Nephron (organoid): ENCODE measurements around the gene MYBPC3.

Experiments used
- H3K27ac Mint-ChIP-seq, 3 experiments: 2 replicates each; pipeline ENCODE4 v1.8.0; 2020; ENCODE audit warnings: mixed read lengths in 3 of 3, mild to moderate bottlenecking in 2 of 3, moderate library complexity in 1 of 3
- H3K27me3 Mint-ChIP-seq: 2 replicates; pipeline ENCODE4 v1.8.0; 2021; ENCODE audit warnings: low read depth, mild to moderate bottlenecking, moderate library complexity, mixed read lengths
- H3K36me3 Mint-ChIP-seq: 2 replicates; pipeline ENCODE4 v1.8.0; 2020; ENCODE audit warnings: low read depth, mixed read lengths
- H3K4me1 Mint-ChIP-seq: 2 replicates; pipeline ENCODE4 v1.8.0; 2020; ENCODE audit warnings: mixed read lengths
- H3K4me3 Mint-ChIP-seq, 3 experiments: 2 replicates each; pipeline ENCODE4 v1.8.0; 2020; ENCODE audit warnings: mild to moderate bottlenecking in 3 of 3, mixed read lengths in 3 of 3, moderate library complexity in 2 of 3
- H3K9me3 Mint-ChIP-seq: 2 replicates; pipeline ENCODE4 v1.8.0; 2020; ENCODE audit warnings: mixed read lengths
- TF ChIP-seq, protein P1 (sequence below), 3 experiments: fragments of 200-600 bp; sonication (generic); IDR thresholded peaks; one replicate each; pipeline ENCODE4 v1.5.0; 2021; ENCODE audit warnings: antibody characterized with exemption in 3 of 3; ENCODE audit not compliant: unreplicated experiment in 3 of 3

Gene MYBPC3

DNA sequence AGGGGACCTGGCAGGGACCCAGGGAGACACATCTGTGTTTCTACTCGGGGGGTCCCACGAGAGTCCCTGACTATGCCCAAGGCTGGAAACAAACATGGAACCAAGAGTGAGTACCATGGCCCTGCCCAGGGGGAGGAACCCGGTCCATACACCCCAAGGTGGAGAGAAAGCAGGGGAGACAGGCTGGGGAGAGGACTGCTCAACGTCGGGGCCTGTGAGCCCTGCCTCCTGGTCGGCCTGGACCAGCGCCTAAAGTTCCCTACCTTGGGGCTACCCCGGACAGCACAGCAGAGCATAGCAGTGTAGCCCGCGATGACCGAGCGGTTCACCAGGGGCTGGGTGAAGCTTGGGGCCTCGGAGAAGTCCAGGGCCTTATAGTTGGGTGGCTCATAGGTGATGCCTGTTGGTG lies 20.2 kb downstream of the MYBPC3 start:
- H3K4me1 Mint-ChIP-seq = no peaks in the 10 kb centered on the region
- peaks cover 15% of the 10 kb centered on the region for H3K36me3 Mint-ChIP-seq
- no peaks in the 10 kb centered on the region for H3K9me3 Mint-ChIP-seq
- no peak overlapping the region for H3K4me3 Mint-ChIP-seq
- TF ChIP-seq, protein P1, sequence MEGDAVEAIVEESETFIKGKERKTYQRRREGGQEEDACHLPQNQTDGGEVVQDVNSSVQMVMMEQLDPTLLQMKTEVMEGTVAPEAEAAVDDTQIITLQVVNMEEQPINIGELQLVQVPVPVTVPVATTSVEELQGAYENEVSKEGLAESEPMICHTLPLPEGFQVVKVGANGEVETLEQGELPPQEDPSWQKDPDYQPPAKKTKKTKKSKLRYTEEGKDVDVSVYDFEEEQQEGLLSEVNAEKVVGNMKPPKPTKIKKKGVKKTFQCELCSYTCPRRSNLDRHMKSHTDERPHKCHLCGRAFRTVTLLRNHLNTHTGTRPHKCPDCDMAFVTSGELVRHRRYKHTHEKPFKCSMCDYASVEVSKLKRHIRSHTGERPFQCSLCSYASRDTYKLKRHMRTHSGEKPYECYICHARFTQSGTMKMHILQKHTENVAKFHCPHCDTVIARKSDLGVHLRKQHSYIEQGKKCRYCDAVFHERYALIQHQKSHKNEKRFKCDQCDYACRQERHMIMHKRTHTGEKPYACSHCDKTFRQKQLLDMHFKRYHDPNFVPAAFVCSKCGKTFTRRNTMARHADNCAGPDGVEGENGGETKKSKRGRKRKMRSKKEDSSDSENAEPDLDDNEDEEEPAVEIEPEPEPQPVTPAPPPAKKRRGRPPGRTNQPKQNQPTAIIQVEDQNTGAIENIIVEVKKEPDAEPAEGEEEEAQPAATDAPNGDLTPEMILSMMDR (IDR thresholded peaks at IDR 0.05; ENCODE audit: unreplicated experiment in 3 of 3) = no peak
- peak overlapping the region in 1 of 3 experiments; percentile 52 for H3K27ac Mint-ChIP-seq
- H3K27me3 Mint-ChIP-seq = no peaks in the 10 kb centered on the region

DNA sequence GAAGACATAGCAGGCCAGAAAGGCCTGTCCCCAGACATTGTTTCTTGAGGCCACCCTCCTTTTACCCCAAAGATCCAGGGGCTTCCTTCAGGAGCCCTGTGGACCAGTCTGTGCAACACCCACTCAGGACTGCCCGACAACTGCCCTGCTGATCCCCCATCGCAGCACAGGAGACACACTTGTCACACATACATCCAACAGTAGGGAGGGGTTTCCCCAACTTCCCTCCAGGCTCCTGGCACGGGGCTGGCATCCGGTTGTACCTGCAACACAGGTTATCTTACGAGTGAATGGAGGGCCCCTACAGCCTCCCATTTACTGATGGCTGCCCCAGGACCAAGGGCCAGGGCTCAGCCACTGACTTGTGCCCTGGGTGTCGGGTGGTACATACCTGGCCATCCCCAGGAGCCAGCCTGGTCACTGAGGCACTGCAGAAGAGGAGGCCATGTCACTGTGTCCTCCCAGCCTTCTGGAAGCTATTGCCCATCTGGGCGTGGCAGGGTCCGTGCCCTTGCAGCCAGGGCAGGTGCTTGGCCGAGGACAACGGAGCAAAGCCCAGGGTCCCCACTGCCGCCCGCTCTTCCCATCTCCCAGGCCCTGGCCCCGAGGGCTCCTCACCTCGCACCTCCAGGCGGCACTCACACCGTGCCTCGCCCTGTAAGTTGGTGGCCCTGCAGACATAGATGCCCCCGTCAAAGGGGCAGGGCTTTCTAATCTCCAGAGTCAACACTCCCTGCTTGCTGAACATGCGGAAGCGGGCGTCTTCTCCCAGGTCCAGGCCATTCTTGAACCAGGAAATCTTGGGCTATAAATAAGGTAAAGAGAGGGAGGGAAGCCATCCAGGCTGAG lies 20.8 kb downstream of the MYBPC3 start:
- peak overlapping the region in 1 of 3 experiments; percentile 52 for H3K27ac Mint-ChIP-seq
- peaks cover 17% of the 10 kb centered on the region for H3K36me3 Mint-ChIP-seq
- no peaks in the 10 kb centered on the region for H3K9me3 Mint-ChIP-seq
- H3K27me3 Mint-ChIP-seq = no peaks in the 10 kb centered on the region
- H3K4me3 Mint-ChIP-seq = no peak overlapping the region
- TF ChIP-seq, protein P1 (IDR thresholded peaks at IDR 0.05; ENCODE audit: unreplicated experiment in 3 of 3) = no peak
- no peaks in the 10 kb centered on the region for H3K4me1 Mint-ChIP-seq

DNA sequence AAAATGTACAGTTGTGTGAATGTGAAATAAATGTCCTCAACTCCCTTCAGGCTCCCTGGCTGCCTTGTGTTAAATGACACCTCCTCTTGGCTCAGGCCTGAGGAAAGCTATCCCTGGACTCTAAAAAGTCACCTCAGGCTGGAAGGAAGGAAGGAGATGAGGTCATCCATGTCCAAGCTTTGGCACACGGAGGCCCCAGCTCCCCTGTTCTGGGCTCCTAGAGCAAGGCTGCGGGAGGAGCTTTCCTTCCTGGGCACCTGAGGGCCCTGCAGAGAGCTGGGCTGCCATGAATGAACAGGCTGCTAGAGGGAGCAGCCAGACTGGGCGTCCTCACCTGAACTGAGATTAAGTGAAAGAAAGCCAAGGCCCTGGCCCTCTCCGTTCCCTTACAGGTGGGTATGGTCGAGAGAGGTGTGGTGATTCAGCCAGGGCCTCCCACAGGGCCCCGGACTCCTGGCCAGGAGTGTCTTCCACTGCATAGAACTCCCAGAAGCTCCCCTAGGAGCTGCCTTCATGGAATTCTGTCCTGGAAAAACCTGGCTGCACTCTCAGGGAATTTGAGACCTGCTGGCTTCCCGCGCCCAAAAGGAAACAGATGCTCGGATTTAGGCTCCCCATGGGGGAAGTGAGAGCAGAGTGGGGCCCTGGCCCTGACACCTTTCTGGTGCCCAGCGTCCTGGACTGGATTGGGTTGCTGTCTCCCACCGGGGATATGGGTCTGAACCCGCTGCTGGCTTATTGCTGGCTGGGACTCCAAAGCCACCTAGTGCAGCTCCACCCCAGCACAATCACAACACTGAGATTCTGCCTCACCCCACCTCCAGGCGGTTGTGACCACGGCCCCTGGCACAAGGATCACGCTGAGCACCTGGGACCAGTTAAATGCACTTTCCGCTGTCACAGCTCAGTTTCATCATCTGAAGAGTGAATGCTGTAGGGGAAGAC lies 22.2 kb downstream of the MYBPC3 start:
- H3K27me3 Mint-ChIP-seq = no peaks in the 10 kb centered on the region
- TF ChIP-seq, protein P1 (IDR thresholded peaks at IDR 0.05; ENCODE audit: unreplicated experiment in 3 of 3) = no peak
- peaks cover 27% of the 10 kb centered on the region for H3K36me3 Mint-ChIP-seq
- H3K4me1 Mint-ChIP-seq = no peaks in the 10 kb centered on the region
- H3K9me3 Mint-ChIP-seq = no peaks in the 10 kb centered on the region
- H3K27ac Mint-ChIP-seq = peak overlapping the region in 2 of 3 experiments; percentile 56 to 82
- H3K4me3 Mint-ChIP-seq = no peak overlapping the region

DNA sequence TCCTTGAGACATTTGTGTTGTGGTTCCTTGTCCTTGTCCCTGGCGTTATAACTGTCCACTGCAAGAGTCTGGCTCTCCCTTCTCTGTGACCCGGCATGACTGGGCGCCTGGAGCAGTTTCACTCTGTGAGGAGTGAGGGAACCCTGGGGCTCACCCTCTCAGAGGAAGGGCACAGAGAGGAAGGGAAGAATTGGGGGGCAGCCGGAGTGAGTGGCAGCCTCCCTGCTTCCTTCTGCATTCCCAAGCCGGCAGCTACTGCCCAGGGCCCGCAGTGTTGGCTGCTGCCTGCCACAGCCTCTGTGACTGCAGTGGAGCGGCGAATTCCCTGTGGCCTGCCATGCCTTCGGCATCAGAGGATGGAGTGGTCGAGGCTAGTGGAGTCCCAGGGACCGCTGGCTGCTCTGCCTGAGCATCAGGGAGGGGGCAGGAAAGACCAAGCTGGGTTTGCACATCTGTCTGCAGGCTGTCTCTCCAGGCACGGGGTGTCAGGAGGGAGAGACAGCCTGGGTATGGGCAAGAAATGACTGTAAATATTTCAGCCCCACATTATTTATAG lies 23.0 kb downstream of the MYBPC3 start:
- peak overlapping the region in 2 of 3 experiments; percentile 53 to 82 for H3K27ac Mint-ChIP-seq
- peaks cover 33% of the 10 kb centered on the region for H3K36me3 Mint-ChIP-seq
- no peaks in the 10 kb centered on the region for H3K27me3 Mint-ChIP-seq
- no peaks in the 10 kb centered on the region for H3K9me3 Mint-ChIP-seq
- no peak overlapping the region for H3K4me3 Mint-ChIP-seq
- no peaks in the 10 kb centered on the region for H3K4me1 Mint-ChIP-seq
- TF ChIP-seq, protein P1 (IDR thresholded peaks at IDR 0.05; ENCODE audit: unreplicated experiment in 3 of 3) = no peak

DNA sequence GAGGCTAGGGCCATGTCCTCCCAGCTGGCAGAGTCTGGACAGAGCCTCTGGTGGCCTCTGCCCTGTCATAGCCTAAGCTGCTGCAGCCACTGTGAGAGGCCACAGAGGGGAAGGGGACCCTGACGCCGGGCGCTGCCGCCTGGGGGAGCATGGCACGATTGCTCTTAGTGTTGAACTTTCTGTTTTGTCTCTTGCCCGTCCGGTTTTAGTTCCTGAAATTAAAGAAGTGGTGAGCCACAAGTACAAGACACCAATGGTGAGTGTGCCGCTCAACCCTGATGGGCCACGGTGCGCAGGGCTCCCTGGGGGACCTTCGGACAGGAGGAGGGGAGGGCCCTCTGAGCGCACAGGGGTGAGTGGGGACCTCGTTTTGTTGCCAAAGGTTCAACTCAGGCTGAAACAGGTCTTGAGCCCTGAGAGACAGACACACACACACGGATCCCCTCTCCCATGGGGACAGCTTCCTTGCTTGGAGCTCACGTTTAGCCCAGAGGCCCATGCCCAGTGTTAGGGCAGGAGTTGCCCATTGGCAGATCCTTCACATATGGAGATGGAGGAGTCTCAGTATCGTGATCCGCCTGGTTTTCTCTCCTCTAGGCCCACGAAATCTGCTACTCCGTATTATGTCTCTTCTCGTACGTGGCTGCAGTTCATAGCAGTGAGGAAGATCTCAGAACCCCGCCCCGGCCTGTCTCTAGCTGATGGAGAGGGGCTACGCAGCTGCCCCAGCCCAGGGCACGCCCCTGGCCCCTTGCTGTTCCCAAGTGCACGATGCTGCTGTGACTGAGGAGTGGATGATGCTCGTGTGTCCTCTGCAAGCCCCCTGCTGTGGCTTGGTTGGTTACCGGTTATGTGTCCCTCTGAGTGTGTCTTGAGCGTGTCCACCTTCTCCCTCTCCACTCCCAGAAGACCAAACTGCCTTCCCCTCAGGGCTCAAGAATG lies 23.8 kb downstream of the MYBPC3 start:
- no peak overlapping the region for H3K4me3 Mint-ChIP-seq

More for the DNA sequence above, 23.8 kb downstream of the MYBPC3 start:
- TF ChIP-seq, protein P1 (IDR thresholded peaks at IDR 0.05; ENCODE audit: unreplicated experiment in 3 of 3) = no peak
- Mint-ChIP-seq H3K36me3 (peaks cover 33% of the 10 kb centered on the region), H3K4me1 (no peaks in the 10 kb centered on the region), H3K27me3 (no peaks in the 10 kb centered on the region), H3K27ac (peak overlapping the region in 1 of 3 experiments; percentile 31), H3K9me3 (no peaks in the 10 kb centered on the region)
